HG03159 (cell line): ENCODE measurements around the gene SLC22A13.
"Not testable (repeated sequence)": the region's sequence is repeated elsewhere in the genome, so short reads cannot be mapped to it uniquely, and the experiment has no call there.

Experiments
- ATAC-seq: cut with Tn5 transposase; IDR thresholded peaks from one replicate; pipeline ENCODE4 v1.9.1; 2021; ENCODE audit warnings: mild to moderate bottlenecking, moderate library complexity; ENCODE audit not compliant: unreplicated experiment

The SLC22A13 gene

DNA sequence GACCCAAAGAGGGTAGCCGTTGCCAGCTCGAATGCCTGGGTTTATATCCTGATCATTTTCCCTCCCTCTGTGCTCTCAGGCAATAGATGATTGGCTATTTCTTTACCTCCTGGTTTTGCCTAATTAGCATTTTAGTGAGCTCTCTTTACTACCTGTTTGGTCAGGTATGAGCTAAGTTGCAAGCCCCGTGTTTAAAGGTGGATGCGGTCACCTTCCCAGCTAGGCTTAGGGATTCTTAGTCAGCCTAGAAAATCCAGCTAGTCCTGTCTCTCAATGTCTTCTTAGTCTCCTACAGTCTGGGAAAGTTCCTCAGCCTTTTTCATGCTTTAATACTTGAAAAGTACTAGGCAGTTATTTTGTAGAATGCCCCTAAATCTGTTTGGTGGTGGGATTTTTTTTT is 31.4 kb downstream of the SLC22A13 start:
- ATAC-seq: not testable (repeated sequence)

- no peak for ATAC-seq
These were observed 31.9 kb downstream of the SLC22A13 start for GRCh38 chr3:38297537-38297936.

DNA sequence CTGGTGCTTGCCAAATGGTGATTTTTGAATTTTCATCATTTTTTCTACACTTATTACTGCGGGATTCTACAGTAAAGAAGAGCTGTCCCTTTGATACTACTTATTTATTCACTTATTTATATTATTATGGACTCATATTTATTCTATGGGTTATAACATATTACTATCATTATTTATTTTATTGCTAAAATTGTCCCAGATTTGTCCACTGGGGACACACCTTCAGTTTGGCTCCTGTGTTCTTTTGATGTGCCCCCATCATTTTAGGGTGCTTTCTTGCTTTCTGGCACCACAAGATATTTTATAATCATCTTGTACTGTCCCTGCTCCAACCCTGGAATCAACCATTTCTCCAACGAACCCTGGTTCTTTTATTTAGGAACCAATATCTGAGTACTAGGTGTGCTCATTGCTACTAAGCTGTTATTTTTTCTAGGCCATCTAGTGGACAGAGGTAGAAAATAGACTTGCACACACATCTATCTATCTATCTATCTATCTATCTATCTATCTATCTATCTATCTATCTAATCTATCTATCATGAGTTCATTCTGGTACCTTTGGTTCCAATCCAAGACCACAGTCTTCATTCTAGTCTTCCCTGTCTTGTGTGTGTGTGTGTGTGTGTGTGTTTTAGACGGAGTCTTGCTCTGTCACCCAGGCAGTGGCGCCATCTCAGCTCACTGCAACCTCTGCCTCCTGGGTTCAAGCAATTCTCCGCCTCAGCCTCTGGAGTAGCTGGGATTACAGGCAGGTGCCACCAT is 32.5 kb downstream of the SLC22A13 start:
- ATAC-seq: no peak

DNA sequence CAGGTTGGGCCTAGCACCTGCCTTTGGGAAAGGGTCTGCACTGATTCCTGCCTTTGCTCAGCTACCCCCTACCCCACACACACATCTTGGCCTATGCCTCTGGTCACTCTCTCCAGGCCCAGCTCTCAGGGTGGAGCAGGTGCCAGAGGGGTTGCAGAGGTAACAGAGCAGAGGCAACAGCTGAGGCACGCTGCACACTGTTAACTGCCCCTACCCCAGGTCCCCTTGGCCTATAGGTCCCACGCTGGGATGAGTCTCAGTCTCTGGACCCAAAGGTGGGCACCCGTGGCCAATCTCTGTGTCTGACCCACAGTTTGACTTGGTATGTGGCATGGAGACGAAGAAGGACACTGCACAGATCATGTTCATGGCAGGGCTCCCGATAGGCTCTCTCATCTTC is 41.3 kb downstream of the SLC22A13 start:
- ATAC-seq: no peak

GRCh38 chr3:38307599-38307998 is 42.0 kb downstream of the SLC22A13 start:
- no peak for ATAC-seq

DNA sequence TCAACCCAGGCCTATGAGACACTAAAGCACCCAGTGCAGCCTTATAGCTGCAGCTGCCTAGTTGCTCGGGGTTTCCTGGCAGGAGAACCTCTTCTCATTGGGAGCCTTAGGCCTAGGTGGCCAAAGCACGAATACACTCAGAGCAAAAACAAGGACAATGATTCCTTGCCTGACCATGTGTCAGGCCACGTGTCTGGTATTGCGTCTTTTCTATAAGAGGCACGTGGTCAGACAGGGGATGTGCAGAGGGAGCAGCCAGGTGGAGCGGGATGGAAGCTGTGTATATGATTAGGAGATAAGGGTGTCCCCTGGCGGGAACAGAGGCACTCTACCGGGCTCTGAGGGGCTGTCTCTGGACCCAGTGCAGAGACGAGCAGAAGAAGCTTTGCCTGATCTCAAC is 42.8 kb downstream of the SLC22A13 start:
- ATAC-seq: no peak

DNA sequence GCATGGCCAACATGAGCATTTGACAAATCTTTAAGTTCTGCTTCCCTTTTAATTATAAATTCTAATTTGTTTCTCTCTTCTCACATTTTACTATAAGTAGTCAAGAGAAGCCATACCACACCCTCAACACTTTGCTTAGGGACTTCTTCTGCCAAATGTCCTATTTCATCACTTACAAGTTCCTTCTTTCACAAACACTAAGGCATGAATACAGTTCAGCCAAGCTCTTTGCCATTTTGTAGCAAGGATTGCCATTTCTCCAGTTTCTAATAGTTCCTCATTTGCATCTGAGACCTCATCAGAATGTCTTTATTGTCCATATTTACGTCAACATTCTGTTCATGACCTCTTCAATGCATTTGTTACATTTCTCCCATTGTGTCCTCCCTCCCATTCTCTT is 45.9 kb downstream of the SLC22A13 start:
- no peak for ATAC-seq

DNA sequence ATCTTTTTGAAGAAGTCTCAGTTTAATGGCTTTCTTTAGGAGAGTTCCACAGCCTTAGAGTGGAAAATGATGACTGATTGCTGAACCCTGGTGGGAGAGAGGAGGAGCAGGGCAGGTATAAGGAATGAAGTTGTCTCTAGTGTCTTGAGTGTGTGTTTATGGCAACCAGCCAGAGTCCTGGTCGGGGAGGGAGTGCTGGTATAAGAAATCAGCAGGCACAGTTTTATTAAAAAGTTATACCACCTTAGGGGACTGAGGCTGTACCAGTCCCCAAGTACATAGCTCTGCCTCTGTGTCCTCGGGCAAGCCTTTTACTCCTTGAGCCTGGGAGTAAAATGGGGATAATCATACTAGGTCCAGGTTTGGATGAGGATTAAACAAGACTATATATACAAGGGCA is 46.3 kb downstream of the SLC22A13 start:
- ATAC-seq: no peak

- no peak for ATAC-seq
These were observed 46.7 kb downstream of the SLC22A13 start for GRCh38 chr3:38312356-38312755.

DNA sequence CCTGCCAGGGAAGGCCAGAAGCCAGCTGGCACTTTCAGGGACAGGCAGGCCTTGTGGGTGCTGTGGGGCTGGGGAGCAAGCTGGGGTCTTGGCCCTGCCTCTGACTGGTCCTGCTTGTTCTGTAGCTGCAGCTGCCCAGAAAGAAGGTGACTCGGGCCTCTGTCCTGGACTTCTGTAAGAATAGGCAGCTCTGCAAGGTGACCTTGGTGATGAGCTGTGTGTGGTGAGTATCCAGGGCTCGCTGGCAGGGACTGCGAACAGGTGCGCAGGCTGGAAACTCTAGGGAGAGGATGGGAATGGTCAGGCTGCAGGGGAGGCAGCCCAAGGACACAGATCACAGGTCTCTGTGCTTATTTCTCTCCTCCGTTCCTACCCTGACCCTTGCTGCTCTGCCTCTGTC is 47.7 kb downstream of the SLC22A13 start:
- ATAC-seq: no peak

- ATAC-seq: no peak
These were observed 48.1 kb downstream of the SLC22A13 start for GRCh38 chr3:38313695-38314094.

GRCh38 chr3:38314112-38314763 is 48.6 kb downstream of the SLC22A13 start:
- no peak for ATAC-seq

DNA sequence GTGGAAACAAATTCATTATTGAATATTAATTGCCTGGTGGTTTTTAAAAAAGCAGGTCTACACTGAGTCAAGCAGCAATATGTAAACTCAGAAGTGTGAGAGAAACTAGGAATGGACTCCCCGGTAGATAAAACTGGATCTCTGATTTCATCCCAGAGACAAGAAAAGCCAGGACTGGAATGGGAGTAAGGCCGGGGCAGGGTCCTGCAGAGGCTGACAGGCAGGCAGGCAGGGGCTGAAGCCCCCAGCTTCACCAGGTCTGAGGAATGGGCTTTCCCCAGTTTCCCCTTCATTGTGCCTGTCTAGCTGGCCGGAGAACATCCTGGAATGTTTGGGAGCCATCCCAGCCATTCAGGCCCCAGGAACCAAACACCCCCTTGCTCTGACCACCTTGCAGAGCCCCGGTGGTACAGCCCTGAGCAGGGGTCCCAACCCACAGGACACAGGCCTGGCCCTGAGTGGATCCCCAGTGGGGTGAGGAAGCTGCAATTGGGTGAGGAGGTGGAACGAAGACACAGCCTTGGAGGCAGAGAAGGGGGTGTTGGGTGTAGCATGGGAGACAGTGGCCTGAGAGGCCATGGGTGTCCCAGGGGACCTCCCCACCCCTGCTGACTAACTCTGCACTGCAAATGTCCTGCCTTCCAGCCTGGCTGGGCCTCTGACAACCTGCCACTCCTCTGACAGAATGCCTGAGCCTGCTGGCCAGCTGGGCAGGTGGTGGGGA is 49.3 kb downstream of the SLC22A13 start:
- no peak for ATAC-seq

DNA sequence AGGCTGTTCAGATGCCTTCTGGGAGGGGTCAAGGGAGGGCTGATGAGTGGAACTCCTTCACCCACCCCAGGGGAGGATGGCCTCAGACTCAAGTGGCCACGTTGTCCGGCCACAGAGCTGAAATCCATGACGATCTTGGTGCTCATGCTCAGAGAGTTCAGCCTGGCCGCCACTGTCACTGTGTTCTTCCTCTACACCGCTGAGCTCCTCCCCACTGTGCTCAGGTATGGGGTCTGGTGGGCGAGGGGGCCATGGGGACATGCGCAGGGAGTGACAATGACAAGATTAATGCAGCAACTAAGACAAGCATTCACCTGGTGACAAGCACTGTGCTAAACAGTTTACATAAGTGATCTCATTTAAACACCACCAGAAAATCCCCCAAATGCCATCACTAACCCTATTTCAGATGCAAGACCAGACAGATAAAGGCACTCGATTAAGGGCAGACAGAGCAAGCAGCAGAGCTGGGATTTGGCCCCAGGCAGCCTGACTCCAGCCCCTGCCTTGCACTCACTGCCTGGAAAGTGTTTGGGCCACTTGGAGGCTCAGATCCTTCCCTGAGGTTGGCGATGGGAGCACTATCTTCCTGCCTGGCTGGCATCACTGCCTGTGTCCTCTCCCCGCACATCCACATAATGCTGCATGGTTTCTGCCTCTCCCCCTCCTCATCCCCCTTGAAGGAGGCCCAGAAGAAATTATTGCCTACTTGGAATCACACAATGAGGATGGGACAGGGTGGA is 50.0 kb downstream of the SLC22A13 start:
- ATAC-seq: no peak

DNA sequence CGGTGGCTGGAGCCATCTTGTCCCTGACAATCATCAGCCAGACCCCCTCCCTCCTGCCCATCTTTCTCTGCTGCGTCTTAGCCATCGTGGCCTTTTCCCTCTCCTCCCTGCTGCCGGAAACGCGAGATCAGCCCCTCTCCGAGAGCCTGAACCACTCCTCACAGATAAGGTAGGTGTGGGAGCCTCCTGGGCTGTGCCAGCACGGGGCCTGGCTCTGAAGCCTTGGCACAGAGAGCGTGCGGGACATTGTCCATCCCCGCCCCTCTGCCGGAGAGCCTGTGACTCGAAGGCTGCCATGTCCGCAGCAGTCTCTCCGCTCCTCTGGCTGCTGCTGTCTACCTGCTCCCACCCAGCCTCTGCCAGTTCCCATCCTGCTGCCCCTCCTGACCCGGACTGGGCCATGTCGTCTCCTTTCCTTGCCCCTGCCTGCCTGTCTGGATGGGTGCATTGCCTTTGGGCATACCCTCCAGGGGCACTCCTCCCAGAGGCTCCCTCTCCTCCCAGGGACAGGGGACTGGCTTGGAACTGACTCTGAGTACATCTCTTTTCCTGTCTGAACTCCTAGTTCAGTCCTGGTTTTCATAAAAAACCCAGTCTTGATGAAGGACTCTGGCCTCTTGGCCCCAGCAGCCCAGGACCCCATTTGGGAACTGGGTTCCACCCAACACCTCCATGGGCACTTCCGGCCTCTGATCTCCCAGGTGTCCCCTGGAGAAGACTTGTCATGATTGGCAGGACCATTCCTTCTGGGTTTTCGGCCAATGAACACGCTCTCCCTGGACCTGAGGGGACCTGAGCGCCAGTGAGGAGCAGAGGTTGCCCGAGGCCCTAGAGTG is 51.0 kb downstream of the SLC22A13 start:
- ATAC-seq: no peak

GRCh38 chr3:38317192-38317759 is 51.7 kb downstream of the SLC22A13 start:
- no peak for ATAC-seq

DNA sequence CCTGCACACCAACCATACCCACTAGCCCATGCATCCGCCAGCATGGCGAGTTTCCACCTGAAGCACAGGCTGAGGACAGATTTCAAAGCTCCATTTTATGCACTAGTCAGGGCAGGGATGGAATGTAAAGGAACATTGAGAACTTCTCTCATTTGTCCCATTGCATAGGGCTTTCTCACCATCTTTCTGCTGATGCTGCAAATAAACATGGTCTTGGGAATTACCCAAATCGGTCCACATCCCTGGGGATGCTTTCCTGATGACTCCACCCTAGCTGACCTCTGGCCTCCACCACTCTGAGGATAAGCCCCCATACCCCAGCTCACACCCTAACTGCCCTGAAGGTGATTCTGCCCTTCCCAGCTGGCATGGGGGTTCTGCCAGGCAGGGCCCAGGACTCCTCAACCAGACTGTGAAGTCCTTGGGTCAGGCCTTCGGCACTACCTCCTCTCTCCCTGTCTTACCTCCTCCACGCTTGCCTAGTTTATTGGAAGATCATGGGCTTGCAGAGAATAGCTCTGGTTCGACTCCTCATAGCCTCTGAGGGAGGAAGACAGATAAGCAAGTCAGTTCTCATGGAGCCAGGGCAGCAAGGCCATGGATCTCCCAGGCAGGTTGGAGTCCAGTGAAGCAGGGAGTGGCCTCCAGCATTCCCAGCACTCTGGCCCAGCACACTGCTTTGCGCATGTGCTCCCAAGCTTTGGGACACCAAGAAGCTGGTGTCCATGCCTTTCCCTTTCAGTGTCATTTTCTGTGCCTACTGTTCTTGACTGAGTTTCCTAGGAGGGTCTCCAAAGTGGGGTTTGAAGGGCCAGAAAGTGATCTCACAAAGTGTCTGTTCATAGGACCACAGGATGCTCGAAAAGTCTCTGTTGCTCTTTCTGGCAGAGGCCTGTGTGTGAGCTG is 53.4 kb downstream of the SLC22A13 start:
- no peak for ATAC-seq

GRCh38 chr3:38320638-38321037 is 55.0 kb downstream of the SLC22A13 start:
- ATAC-seq: not testable (repeated sequence)

GRCh38 chr3:38323060-38323459 is 57.4 kb downstream of the SLC22A13 start:
- ATAC-seq: no peak
